GM18505 (cell line): ENCODE results near the gene PDHX.
"Not testable (repeated sequence)": the region's sequence is repeated elsewhere in the genome, so short reads cannot be mapped to it uniquely, and the experiment has no call there.

Experiments
- ATAC-seq: cut with Tn5 transposase; IDR thresholded peaks from one replicate; pipeline ENCODE4 v1.9.1; 2021; ENCODE audit not compliant: unreplicated experiment
- POLR2A ChIP-seq: IDR thresholded peaks from 4 replicates; pipeline ENCODE4 v1.6.1; 2011; ENCODE audit warnings: borderline replicate concordance; ENCODE audit not compliant: insufficient read depth, insufficient read length; ENCODE audit errors: extremely low read depth

The PDHX gene

DNA sequence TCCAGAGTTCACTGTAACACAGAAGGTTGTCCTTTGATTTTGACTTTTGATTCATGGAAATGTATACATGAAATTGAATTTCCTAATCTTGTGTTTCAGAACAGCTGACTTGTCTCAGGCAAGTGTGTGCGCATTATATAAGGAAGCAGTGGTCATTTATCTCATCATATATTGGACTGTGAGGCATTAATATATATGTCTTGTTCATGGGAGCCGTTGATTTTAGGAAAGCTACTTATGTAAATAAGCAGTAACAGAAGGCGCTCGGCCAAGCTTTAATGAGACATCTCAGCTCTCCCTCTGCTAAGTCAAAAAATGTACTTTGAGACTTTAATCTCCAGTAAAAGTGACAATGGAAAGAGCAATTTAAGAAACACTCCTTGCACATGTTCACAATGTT lies 100.5 kb downstream of the PDHX start:
- no peak for ATAC-seq
- TF ChIP-seq POLR2A, result no peak

- ATAC-seq, result no peak
- TF ChIP-seq POLR2A, result no peak
Measured at GRCh38 chr11:35017528-35018342, 101.3 kb downstream of the PDHX start.

GRCh38 chr11:35021589-35021988 lies 105.2 kb downstream of the PDHX start:
- TF ChIP-seq POLR2A, result no peak
- no peak for ATAC-seq

GRCh38 chr11:35023940-35024339 lies 107.5 kb downstream of the PDHX start:
- not testable (repeated sequence) for ATAC-seq

GRCh38 chr11:35028007-35028406 lies 111.6 kb downstream of the PDHX start:
- ATAC-seq, result not testable (repeated sequence)

DNA sequence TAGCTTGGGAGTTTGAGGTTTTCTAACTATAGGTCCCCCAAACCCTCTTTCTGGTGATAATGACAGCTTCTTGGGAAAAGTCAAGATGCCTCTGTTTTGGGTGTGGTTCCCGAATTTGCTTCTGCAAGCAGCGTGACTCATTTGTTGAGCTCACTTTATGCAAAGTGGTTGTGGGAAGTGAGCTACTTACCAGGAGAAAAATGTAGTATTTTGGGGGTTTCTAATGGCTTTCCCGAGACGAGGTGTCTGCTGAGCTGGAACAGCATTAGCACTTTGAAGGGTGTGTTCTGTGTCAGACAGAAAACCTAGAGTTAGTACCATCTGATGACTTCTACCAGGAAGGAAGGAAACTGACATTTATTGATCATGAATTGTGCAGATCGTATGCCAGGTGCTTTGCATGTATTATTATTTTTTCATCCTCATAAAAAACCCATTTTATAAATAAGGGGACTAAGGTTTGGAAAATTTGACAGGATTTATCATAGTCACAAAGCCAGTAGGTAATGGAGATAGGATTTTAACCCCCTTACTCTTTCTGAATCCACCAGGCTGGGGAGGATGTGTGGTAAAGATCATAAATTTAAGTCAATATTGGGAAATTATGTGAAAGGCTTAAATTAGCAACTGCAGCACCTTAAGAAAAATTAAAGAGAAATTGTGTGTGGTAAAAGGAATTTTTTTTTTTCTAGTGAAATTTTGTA lies 113.7 kb downstream of the PDHX start:
- peak; percentile 83 for ATAC-seq
- TF ChIP-seq POLR2A, result no peak

DNA sequence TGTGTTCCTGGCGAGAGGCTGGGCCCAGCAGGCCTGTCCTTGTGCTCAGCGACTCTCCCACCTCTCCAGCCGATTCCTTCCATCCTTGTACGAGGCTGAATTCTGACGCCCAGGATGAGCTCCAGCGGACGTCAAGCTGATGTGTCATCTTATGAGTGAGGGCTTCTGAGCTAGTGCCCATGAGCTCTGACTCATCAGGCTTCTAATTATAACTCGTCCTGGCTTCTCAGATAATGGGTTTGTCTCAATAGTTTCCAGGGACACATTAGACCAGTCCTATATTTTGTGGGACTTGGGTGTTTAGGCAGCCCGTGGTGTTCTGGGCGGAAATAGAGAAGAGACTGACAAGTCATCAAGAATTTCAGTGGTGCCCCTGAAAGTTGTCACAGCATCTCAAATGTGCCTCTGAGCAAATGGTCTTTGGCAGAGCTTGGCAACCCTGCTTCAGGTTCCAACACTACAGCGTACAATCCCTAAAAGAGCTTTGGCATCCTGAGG lies 114.3 kb downstream of the PDHX start:
- no peak for ATAC-seq
- no peak for TF ChIP-seq POLR2A

DNA sequence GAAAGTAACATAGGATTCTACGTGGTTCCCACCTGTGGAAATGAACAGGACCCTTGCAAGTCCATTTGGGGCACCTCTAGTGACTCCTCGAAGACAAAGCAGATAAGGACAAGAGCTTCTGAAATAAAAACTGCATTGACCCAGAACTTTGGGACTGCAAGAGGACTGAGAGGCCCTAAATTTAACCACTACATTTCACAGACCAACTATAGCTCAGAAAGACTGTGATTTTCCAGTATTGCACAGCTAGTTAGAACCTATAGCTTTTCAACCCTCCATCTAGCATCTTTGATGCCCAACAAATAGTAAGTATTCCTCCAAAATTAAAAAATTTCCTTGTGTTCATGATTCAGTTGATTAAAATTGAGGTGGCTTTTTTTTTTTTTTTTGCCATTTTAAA lies 114.9 kb downstream of the PDHX start:
- no peak for TF ChIP-seq POLR2A
- no peak for ATAC-seq

DNA sequence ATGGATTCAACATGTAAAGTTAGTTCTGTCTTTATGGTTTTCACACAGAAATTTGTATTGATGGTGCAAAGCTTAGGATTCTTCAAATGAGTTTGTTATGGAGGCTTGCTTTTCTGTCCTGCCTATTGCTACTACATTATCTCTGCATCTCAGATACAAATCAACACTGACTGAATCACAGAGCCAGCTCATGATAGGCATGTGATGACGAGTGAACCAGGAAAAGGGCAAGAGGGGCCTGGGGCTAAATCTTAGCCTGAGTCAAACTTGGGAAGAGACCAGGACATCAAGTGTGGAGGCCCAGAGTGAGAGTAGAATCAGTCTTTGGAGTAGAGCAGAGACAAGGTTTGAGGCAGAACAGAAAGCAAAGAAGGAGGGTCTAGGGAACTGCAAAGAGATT lies 115.4 kb downstream of the PDHX start:
- no peak for ATAC-seq

GRCh38 chr11:35033011-35033410 lies 116.6 kb downstream of the PDHX start:
- no peak for ATAC-seq

More for the DNA sequence above, 115.4 kb downstream of the PDHX start:
- TF ChIP-seq POLR2A, result no peak

GRCh38 chr11:35034401-35034800 lies 118.0 kb downstream of the PDHX start:
- TF ChIP-seq POLR2A, result no peak
- ATAC-seq, result no peak

More at GRCh38 chr11:35033011-35033410, 116.6 kb downstream of the PDHX start:
- TF ChIP-seq POLR2A, result no peak

DNA sequence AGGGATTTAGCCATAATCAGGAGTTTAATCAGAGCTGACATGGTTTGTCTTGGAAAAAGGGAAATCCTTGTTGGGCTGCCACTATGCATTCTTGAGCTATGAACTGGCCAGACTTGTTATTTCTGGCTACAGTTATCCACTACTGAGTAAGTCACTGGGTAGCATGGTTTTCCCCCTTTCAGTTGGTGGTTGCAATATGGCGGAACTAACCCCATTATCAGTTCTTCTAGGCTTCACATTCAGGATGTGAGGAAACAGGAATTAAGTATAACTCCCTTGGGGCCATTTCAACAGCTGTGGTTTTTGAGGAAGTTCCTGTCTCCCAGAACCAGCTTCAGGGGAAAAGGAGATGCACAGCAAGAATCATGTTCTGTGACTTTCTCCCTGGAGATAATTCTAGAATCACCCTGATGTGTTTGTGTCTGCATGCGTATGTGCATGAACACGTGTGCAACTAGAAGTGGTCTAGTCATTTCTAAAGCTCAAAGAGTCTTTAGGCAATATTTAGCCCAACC lies 119.5 kb downstream of the PDHX start:
- no peak for TF ChIP-seq POLR2A
- no peak for ATAC-seq

GRCh38 chr11:35036639-35037038 lies 120.2 kb downstream of the PDHX start:
- ATAC-seq, result no peak
- no peak for TF ChIP-seq POLR2A
